MM.1S (cell line): ENCODE data around the gene TBC1D19.

Experiments used
- DNase-seq: peaks from one replicate; pipeline ENCODE4 v3.0.0-alpha.2; 2015
- H2AFZ ChIP-seq: fragments of 300-600 bp; sonication (generic); 2 replicates; pipeline ENCODE4 v1.6.0; 2016; ENCODE audit warnings: antibody characterized with exemption, low read length
- H3F3A ChIP-seq: fragments of 300-600 bp; sonication (generic); 2 replicates; pipeline ENCODE4 v1.6.1; 2016; ENCODE audit warnings: mild to moderate bottlenecking, antibody characterized with exemption, low read length, moderate library complexity, mixed read lengths; ENCODE audit not compliant: insufficient read depth
- H3K27ac ChIP-seq: fragments of 300-600 bp; sonication (generic); 2 replicates; pipeline ENCODE4 v1.5.1; 2016; ENCODE audit warnings: mild to moderate bottlenecking, low read length
- H3K27me3 ChIP-seq: fragments of 300-600 bp; sonication (generic); replicated peaks from 2 replicates; pipeline ENCODE4 v1.6.0; 2016; ENCODE audit warnings: low read length; ENCODE audit not compliant: insufficient read depth
- H3K36me3 ChIP-seq: fragments of 300-600 bp; sonication (generic); replicated peaks from 2 replicates; pipeline ENCODE4 v1.6.1; 2016; ENCODE audit warnings: mild to moderate bottlenecking, low read length, mixed read lengths; ENCODE audit not compliant: insufficient read depth
- H3K4me1 ChIP-seq: fragments of 300-600 bp; sonication (generic); 2 replicates; pipeline ENCODE4 v1.6.1; 2016; ENCODE audit warnings: low read length, mixed read lengths
- H3K4me2 ChIP-seq: fragments of 300-600 bp; sonication (generic); 2 replicates; pipeline ENCODE4 v1.6.0; 2016; ENCODE audit warnings: low read depth, low read length
- H3K4me3 ChIP-seq: fragments of 300-600 bp; sonication (generic); 2 replicates; pipeline ENCODE4 v1.5.1; 2016; ENCODE audit warnings: low read length, mixed read lengths
- H3K79me2 ChIP-seq: fragments of 300-600 bp; sonication (generic); 2 replicates; pipeline ENCODE4 v1.6.1; 2016; ENCODE audit warnings: mixed run types, low read length, mixed read lengths
- H3K9ac ChIP-seq: fragments of 300-600 bp; sonication (generic); 2 replicates; pipeline ENCODE4 v1.6.1; 2016; ENCODE audit warnings: low read length, mixed read lengths
- H3K9me2 ChIP-seq: fragments of 300-600 bp; sonication (generic); replicated peaks from 2 replicates; pipeline ENCODE4 v1.6.1; 2016; ENCODE audit warnings: mild to moderate bottlenecking, low read length, mixed read lengths; ENCODE audit not compliant: insufficient read depth
- H3K9me3 ChIP-seq: fragments of 300-600 bp; sonication (generic); replicated peaks from 2 replicates; pipeline ENCODE4 v1.6.1; 2016; ENCODE audit warnings: mild to moderate bottlenecking, low read length, mixed read lengths; ENCODE audit not compliant: insufficient read depth
- H4K20me1 ChIP-seq: fragments of 300-600 bp; sonication (generic); 2 replicates; pipeline ENCODE4 v1.6.1; 2016; ENCODE audit warnings: mild to moderate bottlenecking, low read length, moderate library complexity, mixed read lengths; ENCODE audit not compliant: insufficient read depth
- CTCF ChIP-seq: fragments of 300-600 bp; sonication (generic); IDR thresholded peaks from 2 replicates; pipeline ENCODE4 v1.5.1; 2016; ENCODE audit warnings: antibody characterized with exemption, low read length, mixed read lengths
- EZH2 ChIP-seq: fragments of 300-600 bp; sonication (generic); optimal IDR thresholded peaks from 2 replicates; pipeline ENCODE3; 2017; ENCODE audit warnings: low read depth, mild to moderate bottlenecking, antibody characterized with exemption, low read length, mixed read lengths
- EZH2phosphoT487 ChIP-seq: fragments of 300-600 bp; sonication (generic); IDR thresholded peaks from 2 replicates; pipeline ENCODE4 v1.6.1; 2018; ENCODE audit warnings: antibody characterized with exemption, low read length

TBC1D19 gene

GRCh38 chr4:26570596-26570995 is 13.3 kb upstream of the TBC1D19 start:
- Histone ChIP-seq H3K27ac (no peak overlapping the region), H2AFZ (no peak overlapping the region)
- no peak for DNase-seq

GRCh38 chr4:26573389-26573794 is 10.5 kb upstream of the TBC1D19 start:
- H3K79me2 ChIP-seq = no peaks in the 10 kb centered on the region
- no peak for TF ChIP-seq EZH2
- no peak for TF ChIP-seq CTCF
- TF ChIP-seq EZH2phosphoT487 = no peak
- H3K4me3 ChIP-seq = no peak overlapping the region
- no peaks in the 10 kb centered on the region for H3K9me3 ChIP-seq
- H3K27ac ChIP-seq = no peak overlapping the region
- H2AFZ ChIP-seq = no peak overlapping the region
- no peaks in the 10 kb centered on the region for H3F3A ChIP-seq
- H3K27me3 ChIP-seq = no peaks in the 10 kb centered on the region
- H3K9ac ChIP-seq = no peak overlapping the region
- no peaks in the 10 kb centered on the region for H4K20me1 ChIP-seq
- H3K9me2 ChIP-seq = no peaks in the 10 kb centered on the region; the same call in 1 of the 2 replicates
- H3K4me1 ChIP-seq = no peaks in the 10 kb centered on the region
- H3K4me2 ChIP-seq = no peak overlapping the region
- H3K36me3 ChIP-seq = no peaks in the 10 kb centered on the region
- no peak for DNase-seq

More at GRCh38 chr4:26570596-26570995, 13.3 kb upstream of the TBC1D19 start:
- no peaks in the 10 kb centered on the region for H3K79me2 ChIP-seq
- H3F3A ChIP-seq = no peaks in the 10 kb centered on the region
- H3K9me3 ChIP-seq = no peaks in the 10 kb centered on the region
- no peaks in the 10 kb centered on the region for H3K27me3 ChIP-seq
- no peak overlapping the region for H3K4me2 ChIP-seq
- TF ChIP-seq EZH2phosphoT487 (no peak), EZH2 (no peak), CTCF (no peak)
- no peaks in the 10 kb centered on the region for H4K20me1 ChIP-seq
- no peak overlapping the region for H3K4me3 ChIP-seq
- H3K9me2 ChIP-seq = no peaks in the 10 kb centered on the region; the same call in 1 of the 2 replicates
- no peaks in the 10 kb centered on the region for H3K4me1 ChIP-seq
- H3K9ac ChIP-seq = no peak overlapping the region
- H3K36me3 ChIP-seq = no peaks in the 10 kb centered on the region

GRCh38 chr4:26574563-26574962 is 9.3 kb upstream of the TBC1D19 start:
- no peak for DNase-seq
- Histone ChIP-seq H3K27ac (no peak overlapping the region), H3K79me2 (no peaks in the 10 kb centered on the region), H3K36me3 (no peaks in the 10 kb centered on the region), H3K4me3 (no peak overlapping the region), H3K9me3 (no peaks in the 10 kb centered on the region), H4K20me1 (no peaks in the 10 kb centered on the region), H3K9me2 (no peaks in the 10 kb centered on the region; the same call in 1 of the 2 replicates), H2AFZ (no peak overlapping the region), H3K4me2 (no peak overlapping the region), H3F3A (no peaks in the 10 kb centered on the region), H3K27me3 (no peaks in the 10 kb centered on the region), H3K9ac (no peak overlapping the region), H3K4me1 (no peaks in the 10 kb centered on the region)
- TF ChIP-seq CTCF (no peak), EZH2phosphoT487 (no peak), EZH2 (no peak)
